B cell (primary cell): ENCODE measurements around the gene HIVEP1.

Source experiments
- CTCF ChIP-seq: fragments of 200-600 bp; IDR thresholded peaks from one replicate; pipeline ENCODE4 v1.8.0; 2022; ENCODE audit warnings: antibody characterized with exemption, mild to moderate bottlenecking
- EZH2 ChIP-seq: IDR thresholded peaks from 2 replicates; pipeline ENCODE4 v1.6.1; 2012; ENCODE audit warnings: borderline replicate concordance, low read depth, mild to moderate bottlenecking, moderate library complexity, low read length; ENCODE audit not compliant: insufficient read depth, poor library complexity, severe bottlenecking

- no peak for TF ChIP-seq EZH2
- no peak for TF ChIP-seq CTCF
Measured at GRCh38 chr6:12112540-12113189, 100.6 kb downstream of the HIVEP1 start.
